ENCODE measurements around the gene PCSK2. TPM values are rescaled to one million over a fixed set of nuclear protein-coding genes. Genes with fewer than 3 reads are reported as not detected.

PCSK2 gene
- total and polyA plus RNA-seq, 4 donors, result 0.08 to 0.14 (median 0.09) TPM; not detected in 1

DNA sequence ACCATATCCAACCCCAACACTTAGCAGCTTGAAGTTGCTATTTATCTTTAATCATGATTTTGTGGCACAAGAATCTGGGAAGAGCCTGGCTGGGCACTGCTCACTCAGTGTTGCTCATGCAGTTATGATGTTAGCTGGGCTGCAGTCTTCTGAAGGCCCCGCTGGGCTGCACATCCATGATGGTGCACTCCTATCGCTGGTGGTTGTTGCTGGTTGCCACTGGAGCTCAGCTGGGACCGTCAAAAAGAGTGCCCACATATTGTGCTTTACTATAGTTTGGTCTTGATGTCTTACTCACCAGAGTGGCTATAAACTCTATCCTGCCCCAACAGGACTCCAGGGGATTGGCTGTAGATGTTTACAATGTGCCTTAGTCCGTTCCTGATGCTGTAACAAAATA is 137.8 kb downstream of the PCSK2 start:
- Histone ChIP-seq H3K9me3 (ENCODE audit: control insufficient read depth in 4 of 4, low read length in 3 of 4) (peaks cover 0 to 4% (median 0%) of the 10 kb centered on the region in 4 donors), H3K27me3 (ENCODE audit: control insufficient read depth in 4 of 4, insufficient read depth in 4 of 4, low read length in 3 of 4) (peaks cover 0 to 9% (median 1%) of the 10 kb centered on the region in 4 donors), H3K36me3 (ENCODE audit: control insufficient read depth in 4 of 4, insufficient read depth in 3 of 4, low read depth in 1 of 4, low read length in 3 of 4) (no peaks in the 10 kb centered on the region), H3K4me3 (ENCODE audit: low read depth in 1 of 3, low read length in 3 of 3) (no peak overlapping the region), H3K27ac (ENCODE audit: low read depth in 1 of 2, low read length in 2 of 2) (no peak overlapping the region), H3K9ac (ENCODE audit: low read depth in 1 of 2, low read length in 2 of 2) (no peak overlapping the region), H3K4me1 (ENCODE audit: control insufficient read depth in 4 of 4, insufficient read depth in 4 of 4, low read length in 3 of 4) (no peaks in the 10 kb centered on the region)
- TF ChIP-seq FOXA1 (IDR thresholded peaks at IDR 0.05) (no peak), TAF1 (conservative IDR thresholded peaks at IDR 0.05) (no peak), RXRA (IDR thresholded peaks at IDR 0.05) (no peak), YY1 (IDR thresholded peaks at IDR 0.05) (no peak), HNF4A (conservative IDR thresholded peaks at IDR 0.05) (no peak), RAD21 (IDR thresholded peaks at IDR 0.05) (no peak), EGR1 (IDR thresholded peaks at IDR 0.05; ENCODE audit: low read depth in 2 of 2) (no peak), NR2F2 (IDR thresholded peaks at IDR 0.05) (no peak), GABPA (IDR thresholded peaks at IDR 0.05 in 1 of 2, conservative IDR thresholded peaks at IDR 0.05 in 1 of 2) (no peak), SP1 (IDR thresholded peaks at IDR 0.05) (no peak), FOXA2 (IDR thresholded peaks at IDR 0.05) (no peak), HNF4G (IDR thresholded peaks at IDR 0.05) (no peak)
- TF ChIP-seq, protein P1, sequence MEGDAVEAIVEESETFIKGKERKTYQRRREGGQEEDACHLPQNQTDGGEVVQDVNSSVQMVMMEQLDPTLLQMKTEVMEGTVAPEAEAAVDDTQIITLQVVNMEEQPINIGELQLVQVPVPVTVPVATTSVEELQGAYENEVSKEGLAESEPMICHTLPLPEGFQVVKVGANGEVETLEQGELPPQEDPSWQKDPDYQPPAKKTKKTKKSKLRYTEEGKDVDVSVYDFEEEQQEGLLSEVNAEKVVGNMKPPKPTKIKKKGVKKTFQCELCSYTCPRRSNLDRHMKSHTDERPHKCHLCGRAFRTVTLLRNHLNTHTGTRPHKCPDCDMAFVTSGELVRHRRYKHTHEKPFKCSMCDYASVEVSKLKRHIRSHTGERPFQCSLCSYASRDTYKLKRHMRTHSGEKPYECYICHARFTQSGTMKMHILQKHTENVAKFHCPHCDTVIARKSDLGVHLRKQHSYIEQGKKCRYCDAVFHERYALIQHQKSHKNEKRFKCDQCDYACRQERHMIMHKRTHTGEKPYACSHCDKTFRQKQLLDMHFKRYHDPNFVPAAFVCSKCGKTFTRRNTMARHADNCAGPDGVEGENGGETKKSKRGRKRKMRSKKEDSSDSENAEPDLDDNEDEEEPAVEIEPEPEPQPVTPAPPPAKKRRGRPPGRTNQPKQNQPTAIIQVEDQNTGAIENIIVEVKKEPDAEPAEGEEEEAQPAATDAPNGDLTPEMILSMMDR (IDR thresholded peaks at IDR 0.05; ENCODE audit: low read depth, low read length, missing input control), result no peak
- TF ChIP-seq, protein P2, sequence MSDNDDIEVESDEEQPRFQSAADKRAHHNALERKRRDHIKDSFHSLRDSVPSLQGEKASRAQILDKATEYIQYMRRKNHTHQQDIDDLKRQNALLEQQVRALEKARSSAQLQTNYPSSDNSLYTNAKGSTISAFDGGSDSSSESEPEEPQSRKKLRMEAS (IDR thresholded peaks at IDR 0.05), result no peak
- TF ChIP-seq, protein P3, sequence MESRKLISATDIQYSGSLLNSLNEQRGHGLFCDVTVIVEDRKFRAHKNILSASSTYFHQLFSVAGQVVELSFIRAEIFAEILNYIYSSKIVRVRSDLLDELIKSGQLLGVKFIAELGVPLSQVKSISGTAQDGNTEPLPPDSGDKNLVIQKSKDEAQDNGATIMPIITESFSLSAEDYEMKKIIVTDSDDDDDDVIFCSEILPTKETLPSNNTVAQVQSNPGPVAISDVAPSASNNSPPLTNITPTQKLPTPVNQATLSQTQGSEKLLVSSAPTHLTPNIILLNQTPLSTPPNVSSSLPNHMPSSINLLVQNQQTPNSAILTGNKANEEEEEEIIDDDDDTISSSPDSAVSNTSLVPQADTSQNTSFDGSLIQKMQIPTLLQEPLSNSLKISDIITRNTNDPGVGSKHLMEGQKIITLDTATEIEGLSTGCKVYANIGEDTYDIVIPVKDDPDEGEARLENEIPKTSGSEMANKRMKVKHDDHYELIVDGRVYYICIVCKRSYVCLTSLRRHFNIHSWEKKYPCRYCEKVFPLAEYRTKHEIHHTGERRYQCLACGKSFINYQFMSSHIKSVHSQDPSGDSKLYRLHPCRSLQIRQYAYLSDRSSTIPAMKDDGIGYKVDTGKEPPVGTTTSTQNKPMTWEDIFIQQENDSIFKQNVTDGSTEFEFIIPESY (IDR thresholded peaks at IDR 0.05), result no peak
- TF ChIP-seq, protein P4, sequence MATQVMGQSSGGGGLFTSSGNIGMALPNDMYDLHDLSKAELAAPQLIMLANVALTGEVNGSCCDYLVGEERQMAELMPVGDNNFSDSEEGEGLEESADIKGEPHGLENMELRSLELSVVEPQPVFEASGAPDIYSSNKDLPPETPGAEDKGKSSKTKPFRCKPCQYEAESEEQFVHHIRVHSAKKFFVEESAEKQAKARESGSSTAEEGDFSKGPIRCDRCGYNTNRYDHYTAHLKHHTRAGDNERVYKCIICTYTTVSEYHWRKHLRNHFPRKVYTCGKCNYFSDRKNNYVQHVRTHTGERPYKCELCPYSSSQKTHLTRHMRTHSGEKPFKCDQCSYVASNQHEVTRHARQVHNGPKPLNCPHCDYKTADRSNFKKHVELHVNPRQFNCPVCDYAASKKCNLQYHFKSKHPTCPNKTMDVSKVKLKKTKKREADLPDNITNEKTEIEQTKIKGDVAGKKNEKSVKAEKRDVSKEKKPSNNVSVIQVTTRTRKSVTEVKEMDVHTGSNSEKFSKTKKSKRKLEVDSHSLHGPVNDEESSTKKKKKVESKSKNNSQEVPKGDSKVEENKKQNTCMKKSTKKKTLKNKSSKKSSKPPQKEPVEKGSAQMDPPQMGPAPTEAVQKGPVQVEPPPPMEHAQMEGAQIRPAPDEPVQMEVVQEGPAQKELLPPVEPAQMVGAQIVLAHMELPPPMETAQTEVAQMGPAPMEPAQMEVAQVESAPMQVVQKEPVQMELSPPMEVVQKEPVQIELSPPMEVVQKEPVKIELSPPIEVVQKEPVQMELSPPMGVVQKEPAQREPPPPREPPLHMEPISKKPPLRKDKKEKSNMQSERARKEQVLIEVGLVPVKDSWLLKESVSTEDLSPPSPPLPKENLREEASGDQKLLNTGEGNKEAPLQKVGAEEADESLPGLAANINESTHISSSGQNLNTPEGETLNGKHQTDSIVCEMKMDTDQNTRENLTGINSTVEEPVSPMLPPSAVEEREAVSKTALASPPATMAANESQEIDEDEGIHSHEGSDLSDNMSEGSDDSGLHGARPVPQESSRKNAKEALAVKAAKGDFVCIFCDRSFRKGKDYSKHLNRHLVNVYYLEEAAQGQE (IDR thresholded peaks at IDR 0.05), result no peak
- TF ChIP-seq, protein P5, sequence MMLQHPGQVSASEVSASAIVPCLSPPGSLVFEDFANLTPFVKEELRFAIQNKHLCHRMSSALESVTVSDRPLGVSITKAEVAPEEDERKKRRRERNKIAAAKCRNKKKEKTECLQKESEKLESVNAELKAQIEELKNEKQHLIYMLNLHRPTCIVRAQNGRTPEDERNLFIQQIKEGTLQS (IDR thresholded peaks at IDR 0.05), result no peak
- 75% methylated on average over 4 of the region's 4 CpGs for WGBS
- no peak for DNase-seq (ENCODE audit: low spot score)

Data from liver (tissue), 9 donors.